HL-60/S4 (cell line): Measurements from ENCODE around the gene IQSEC3.
"Not testable (repeated sequence)": the region's sequence is repeated elsewhere in the genome, so short reads cannot be mapped to it uniquely, and the experiment has no call there.

Experiments
- in situ Hi-C: fragments of 300-500 bp; cut with MboI; formaldehyde crosslinking; loops from 2 replicates; pipeline ENCODE4 v1.14.3; 2022; ENCODE audit warnings: low sequenced_read_pairs

IQSEC3 gene

GRCh38 chr12:212715-213526 lies 146.4 kb downstream of the IQSEC3 start:
- in situ Hi-C loops, result no loop called here

DNA sequence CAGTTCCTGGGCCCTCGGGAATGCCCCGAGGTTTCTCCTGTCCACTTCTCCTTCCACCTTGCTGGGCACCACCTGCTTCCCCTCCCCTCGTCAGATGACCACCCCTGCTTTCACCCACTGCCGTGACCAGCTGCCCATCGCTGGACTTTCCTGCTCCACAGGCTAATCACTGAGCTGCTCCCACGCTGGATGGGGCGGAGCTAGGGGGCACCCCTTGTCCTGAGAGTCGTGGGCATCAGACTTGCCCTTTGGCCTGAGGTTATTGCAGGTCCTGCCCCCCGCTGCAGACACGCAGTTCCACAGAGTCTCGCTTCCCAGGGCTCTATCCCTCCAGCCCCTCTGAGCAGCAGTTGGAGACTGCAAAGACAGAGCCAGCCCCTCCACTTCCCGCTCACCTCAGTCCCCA lies 147.0 kb downstream of the IQSEC3 start:
- in situ Hi-C loops, result no loop called here

- in situ Hi-C loops, result no loop called here
Observed at GRCh38 chr12:214003-214741, 147.6 kb downstream of the IQSEC3 start, which contains the start of gene SLC6A12. SLC6A12 (minus strand) TSS chr12:214157; CDS start chr12:209986, 4,171 bp downstream.

- in situ Hi-C loops, result no loop called here
Observed at GRCh38 chr12:215116-215515, 148.5 kb downstream of the IQSEC3 start.

DNA sequence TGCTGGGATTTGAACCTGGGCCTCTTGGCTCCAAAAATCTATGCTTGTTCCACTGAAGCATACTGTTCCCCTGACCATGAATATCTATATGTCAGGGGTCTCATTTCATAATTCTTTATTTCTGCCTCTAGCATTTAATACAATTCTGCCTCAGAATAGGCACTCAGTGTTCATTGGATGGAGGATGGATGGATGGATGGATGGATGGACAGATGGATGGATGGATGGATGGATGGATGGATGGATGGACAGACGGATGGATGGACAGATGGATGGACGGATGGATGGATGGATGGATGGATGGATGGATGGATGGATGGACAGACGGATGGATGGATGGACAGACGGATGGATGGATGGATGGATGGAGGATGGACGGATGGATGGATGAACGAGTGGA lies 150.5 kb downstream of the IQSEC3 start:
- in situ Hi-C loops, result not testable (repeated sequence)

DNA sequence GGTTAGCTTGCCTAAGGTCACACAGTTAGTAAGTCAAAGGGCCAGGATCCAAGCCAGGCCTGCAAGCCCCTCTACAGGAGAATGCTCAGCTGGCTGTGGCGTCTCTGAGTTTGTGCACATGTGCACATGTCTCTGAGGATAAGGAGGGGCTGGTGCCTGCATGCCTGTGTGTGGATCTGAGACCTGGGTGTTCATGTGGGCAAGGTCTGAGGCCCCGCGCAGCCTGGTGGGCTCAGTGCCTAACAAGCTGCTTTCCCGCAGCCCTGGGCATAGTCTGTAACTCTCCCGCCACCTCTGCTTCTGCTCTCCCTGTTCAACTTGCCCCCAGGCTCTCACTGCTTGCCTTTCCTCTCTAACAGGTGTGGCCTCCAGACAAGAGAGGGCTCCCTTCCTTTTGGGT lies 151.7 kb downstream of the IQSEC3 start:
- in situ Hi-C loops, result no loop called here

DNA sequence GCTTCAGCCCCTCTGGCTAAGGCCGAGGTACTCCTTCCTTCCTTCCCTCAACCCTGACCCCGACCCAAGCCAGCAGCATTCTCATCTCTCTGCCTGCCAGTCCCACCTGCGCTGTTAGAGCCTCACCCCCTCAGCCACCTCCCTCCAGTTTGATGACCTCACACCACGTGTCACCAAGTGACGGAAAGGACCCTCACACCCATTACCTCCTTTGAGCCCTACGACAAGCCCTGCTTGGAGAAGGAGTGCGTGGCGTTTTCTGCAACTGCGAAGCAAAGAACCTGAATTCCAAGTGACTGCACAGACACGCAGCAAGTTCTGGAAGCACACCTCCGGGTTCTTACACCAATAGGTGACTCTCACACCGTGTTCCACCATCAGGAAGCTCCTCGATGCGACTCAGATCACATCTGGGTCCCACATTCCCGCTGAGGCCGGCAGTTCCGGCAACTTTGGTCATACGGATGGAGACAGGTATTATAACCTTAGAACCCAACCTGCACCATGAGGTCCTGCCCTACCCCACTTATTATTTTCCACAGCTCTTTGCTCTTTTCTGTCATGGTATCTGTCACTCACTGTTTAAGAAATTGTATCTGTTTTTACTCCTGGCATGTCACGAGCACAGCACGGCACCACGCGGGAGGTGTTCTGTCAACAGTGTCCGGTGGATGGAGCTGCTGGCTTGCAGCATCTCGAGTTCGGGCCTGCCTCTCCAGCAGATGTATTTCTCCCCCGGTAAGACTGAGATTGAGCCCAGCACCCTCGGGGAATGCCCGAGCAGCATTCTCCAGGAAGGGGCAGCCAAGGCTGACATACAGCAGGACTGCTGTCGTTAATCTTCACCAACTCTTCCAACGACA lies 152.4 kb downstream of the IQSEC3 start:
- in situ Hi-C loops, result no loop called here

DNA sequence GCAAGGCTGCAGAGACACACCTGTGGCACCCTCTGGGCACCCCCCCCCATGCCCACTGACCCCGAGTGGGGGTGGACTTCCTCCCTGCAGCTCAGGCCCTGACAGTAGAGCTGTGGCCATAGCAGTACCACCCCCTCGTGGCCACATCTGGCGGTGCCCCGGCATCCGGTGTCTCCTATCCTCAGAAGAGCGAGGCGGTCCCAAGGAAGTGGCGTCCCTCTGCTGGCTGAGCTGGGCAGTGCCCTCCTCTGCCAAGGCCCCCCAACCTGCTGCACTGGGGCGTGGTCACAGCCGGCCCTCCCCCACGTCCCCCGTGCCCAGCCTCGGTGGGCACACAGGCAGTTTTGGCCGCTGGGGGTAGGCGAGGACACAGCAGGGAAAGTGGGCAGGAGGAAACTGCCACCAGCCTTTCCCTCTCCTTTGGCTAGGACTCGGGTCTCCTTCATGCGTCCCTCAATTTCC lies 153.4 kb downstream of the IQSEC3 start:
- in situ Hi-C loops, result no loop called here

DNA sequence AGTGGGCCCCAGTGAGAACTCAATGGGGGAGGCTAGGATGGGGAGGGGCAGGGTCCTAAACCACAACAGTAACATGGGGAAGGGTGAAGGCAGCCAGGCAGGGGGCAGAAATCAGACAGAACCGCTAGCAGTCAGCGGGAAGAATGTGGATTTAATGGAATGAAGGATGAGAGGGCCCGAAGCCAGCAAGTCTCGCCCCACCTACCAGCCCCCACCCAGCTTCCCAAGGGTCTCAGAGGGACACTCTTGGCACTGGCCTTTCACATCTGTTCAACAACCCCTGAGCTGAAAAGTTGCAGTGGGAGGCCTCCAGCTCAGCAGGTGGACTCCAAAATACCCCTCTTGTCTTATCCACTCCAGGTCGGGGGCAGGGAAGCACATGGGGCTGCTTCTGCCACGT lies 153.9 kb downstream of the IQSEC3 start:
- in situ Hi-C loops, result no loop called here

GRCh38 chr12:220946-221550 lies 154.5 kb downstream of the IQSEC3 start:
- in situ Hi-C loops, result no loop called here

- in situ Hi-C loops, result no loop called here
Observed at GRCh38 chr12:221736-222135, 155.2 kb downstream of the IQSEC3 start.

GRCh38 chr12:223841-224240 lies 157.3 kb downstream of the IQSEC3 start:
- in situ Hi-C loops, result no loop called here

- in situ Hi-C loops, result no loop called here
Observed at GRCh38 chr12:224330-224729, 157.8 kb downstream of the IQSEC3 start.

DNA sequence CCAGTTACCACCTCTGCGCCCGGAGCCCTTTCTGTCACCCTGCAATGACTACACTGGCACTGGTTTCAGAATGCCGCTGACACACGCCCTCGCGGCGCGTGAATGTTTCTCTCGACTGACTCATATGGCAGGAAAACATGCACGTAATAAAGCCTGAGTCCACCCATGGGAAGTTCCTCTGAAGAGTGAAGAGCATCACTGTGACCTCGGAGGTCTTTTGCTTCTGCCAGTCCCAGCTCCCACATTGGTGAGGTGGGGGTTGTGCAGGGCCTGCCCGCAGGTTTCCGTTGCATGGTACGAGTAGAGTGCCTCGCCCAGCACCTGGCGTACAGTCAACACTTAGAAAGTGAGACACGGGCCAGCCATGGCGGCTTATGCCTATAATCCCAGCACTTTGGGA lies 158.4 kb downstream of the IQSEC3 start:
- in situ Hi-C loops, result no loop called here

DNA sequence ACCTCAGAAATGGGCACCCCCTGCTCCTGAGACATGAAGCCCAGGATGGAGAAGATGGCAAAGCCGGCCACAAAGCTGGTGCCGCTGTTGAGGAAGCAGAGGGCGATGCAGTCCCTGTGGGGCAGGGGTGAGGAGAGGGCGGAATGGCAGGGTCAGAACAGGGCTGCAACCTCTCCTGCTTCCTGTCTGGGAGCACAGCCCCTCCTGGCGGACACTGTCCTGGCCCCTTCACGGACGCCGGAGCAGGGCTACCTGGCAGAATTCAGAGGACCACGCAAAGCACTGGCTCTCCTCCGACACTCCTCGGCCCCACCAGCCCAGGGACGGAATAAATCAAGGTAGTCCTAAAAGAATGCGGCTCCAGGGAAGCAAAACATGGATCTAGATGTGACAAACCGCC lies 159.8 kb downstream of the IQSEC3 start:
- in situ Hi-C loops, result no loop called here

GRCh38 chr12:227286-227915 lies 160.8 kb downstream of the IQSEC3 start:
- in situ Hi-C loops, result no loop called here
